Middle frontal gyrus (tissue), 1 donor: ENCODE data around the gene CBX4.
A peak's percentile ranks its signal among the peaks of the same experiment; 100 is the strongest.

Experiments
- DNase-seq: peaks from one replicate; pipeline ENCODE4 v3.0.0-alpha.2; 2015; ENCODE audit warnings: low spot score; ENCODE audit errors: extremely low spot score

CBX4 gene

GRCh38 chr17:79801156-79802038 lies 37.8 kb downstream of the CBX4 start:
- no peak for DNase-seq

- no peak for DNase-seq
Observed at GRCh38 chr17:79800325-79801155, 38.7 kb downstream of the CBX4 start.

- no peak for DNase-seq
Observed at GRCh38 chr17:79799538-79800324, 39.5 kb downstream of the CBX4 start.

GRCh38 chr17:79799174-79799537 lies 40.1 kb downstream of the CBX4 start:
- DNase-seq = no peak

- DNase-seq = no peak
Observed at GRCh38 chr17:79798299-79799173, 40.7 kb downstream of the CBX4 start.

- DNase-seq = no peak
Observed at GRCh38 chr17:79797492-79798298, 41.5 kb downstream of the CBX4 start.

- peak; percentile 96 for DNase-seq
Observed at GRCh38 chr17:79796763-79797491, 42.3 kb downstream of the CBX4 start, which contains the start of gene CBX8. Gene CBX8 (minus strand): TSS chr17:79797077. CDS start chr17:79796998, 79 bp downstream.

- DNase-seq = no peak
Observed at GRCh38 chr17:79796444-79796762, 42.8 kb downstream of the CBX4 start.

- no peak for DNase-seq
Observed at GRCh38 chr17:79795795-79796443, 43.3 kb downstream of the CBX4 start.

GRCh38 chr17:79794659-79795511 lies 44.4 kb downstream of the CBX4 start:
- no peak for DNase-seq

GRCh38 chr17:79793924-79794304 lies 45.3 kb downstream of the CBX4 start:
- no peak for DNase-seq

- DNase-seq = no peak
Observed at GRCh38 chr17:79792984-79793923, 46.0 kb downstream of the CBX4 start.

- DNase-seq = no peak
Observed at GRCh38 chr17:79792341-79792871, 46.8 kb downstream of the CBX4 start.

- DNase-seq = no peak
Observed at GRCh38 chr17:79791735-79792161, 47.5 kb downstream of the CBX4 start.

- DNase-seq = no peak
Observed at GRCh38 chr17:79790805-79791734, 48.2 kb downstream of the CBX4 start.
